ENCODE data around the gene PHACTR4.

- TF ChIP-seq, protein P1, sequence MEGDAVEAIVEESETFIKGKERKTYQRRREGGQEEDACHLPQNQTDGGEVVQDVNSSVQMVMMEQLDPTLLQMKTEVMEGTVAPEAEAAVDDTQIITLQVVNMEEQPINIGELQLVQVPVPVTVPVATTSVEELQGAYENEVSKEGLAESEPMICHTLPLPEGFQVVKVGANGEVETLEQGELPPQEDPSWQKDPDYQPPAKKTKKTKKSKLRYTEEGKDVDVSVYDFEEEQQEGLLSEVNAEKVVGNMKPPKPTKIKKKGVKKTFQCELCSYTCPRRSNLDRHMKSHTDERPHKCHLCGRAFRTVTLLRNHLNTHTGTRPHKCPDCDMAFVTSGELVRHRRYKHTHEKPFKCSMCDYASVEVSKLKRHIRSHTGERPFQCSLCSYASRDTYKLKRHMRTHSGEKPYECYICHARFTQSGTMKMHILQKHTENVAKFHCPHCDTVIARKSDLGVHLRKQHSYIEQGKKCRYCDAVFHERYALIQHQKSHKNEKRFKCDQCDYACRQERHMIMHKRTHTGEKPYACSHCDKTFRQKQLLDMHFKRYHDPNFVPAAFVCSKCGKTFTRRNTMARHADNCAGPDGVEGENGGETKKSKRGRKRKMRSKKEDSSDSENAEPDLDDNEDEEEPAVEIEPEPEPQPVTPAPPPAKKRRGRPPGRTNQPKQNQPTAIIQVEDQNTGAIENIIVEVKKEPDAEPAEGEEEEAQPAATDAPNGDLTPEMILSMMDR (IDR thresholded peaks at IDR 0.05 in 4 of 5, conservative IDR thresholded peaks at IDR 0.05 in 1 of 5) = no peak
- no peak for TF ChIP-seq POLR2A (IDR thresholded peaks at IDR 0.05)
These were observed 148.1 kb downstream of the PHACTR4 start for GRCh38 chr1:28517649-28517999.

Measured in gastrocnemius medialis (tissue), 4 donors.